HG03565 (cell line): ENCODE results near the gene FSTL1.

ENCODE experiments used
- ATAC-seq: cut with Tn5 transposase; IDR thresholded peaks from one replicate; pipeline ENCODE4 v1.9.1; 2021; ENCODE audit warnings: mild to moderate bottlenecking, moderate library complexity; ENCODE audit not compliant: unreplicated experiment

FSTL1 gene

DNA sequence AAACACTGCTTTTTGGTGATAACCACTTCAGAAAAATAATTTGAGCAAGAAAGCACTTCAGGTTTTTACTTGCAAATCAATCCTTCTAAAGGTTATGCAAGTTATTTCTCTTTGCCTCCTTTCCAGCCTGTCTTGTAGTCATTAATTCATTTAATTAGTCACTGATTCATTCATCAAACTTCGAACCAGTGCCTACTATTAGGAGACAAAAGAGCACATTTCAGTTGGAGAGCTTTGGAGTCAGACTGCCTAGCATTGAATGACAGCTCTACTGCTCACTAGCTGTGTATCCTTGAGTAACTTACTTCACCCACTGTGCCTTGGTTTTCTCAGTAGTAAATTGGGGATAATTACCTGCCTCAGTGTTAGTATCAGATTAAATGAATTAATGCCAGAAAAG, 86.7 kb downstream of the FSTL1 start:
- ATAC-seq, result no peak

GRCh38 chr3:120357807-120358206, 93.0 kb downstream of the FSTL1 start:
- no peak for ATAC-seq

GRCh38 chr3:120355486-120355885, 95.3 kb downstream of the FSTL1 start:
- ATAC-seq, result peak; percentile 42

- ATAC-seq, result no peak
Measured at GRCh38 chr3:120353463-120353862, 97.3 kb downstream of the FSTL1 start.

- no peak for ATAC-seq
Measured at GRCh38 chr3:120352017-120352416, 98.8 kb downstream of the FSTL1 start.

- no peak for ATAC-seq
Measured at GRCh38 chr3:120350401-120350941, 100.3 kb downstream of the FSTL1 start.

GRCh38 chr3:120349855-120350125, 101.0 kb downstream of the FSTL1 start:
- no peak for ATAC-seq

DNA sequence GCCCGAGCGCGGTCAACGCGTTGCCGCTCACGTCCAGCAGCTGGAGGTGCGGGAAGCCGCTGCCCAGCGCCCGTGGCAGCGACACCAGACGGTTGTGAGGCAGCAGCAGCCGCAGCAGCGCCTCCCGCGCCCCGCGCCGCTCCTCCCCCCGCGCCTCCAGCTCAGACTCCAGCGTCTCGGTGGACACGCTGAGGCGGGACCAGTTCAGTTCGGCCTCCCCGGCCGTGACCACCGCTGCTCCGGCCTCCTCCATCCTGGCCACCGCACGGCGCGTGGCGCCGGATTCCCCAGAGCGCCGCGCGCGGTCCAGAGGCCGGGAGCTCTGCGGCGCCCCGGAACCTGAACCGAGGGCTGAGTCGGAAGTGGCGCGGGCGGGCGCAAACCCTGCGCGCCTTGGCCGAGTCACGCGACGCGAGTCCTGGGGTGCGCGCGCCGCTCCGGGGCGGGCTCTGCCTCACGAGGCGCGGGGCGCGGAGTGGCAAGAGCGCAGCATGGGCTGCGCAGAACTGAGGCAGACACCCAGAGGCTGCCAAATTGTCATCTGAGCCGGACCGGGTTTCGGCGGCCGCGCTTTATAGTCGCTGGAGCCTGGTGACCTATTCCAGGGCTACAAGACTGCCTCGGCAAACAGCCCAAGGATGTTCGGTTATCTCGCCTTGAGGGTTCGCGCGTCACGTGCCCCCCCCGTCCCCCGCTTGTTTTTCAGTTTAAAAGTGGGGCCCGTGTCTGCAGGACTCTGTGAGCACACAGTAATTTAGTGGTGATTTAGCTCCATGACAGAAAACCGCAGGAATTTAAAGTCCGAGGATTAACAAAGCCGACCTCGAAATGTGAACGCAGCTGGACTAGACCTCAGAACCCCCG, 101.6 kb downstream of the FSTL1 start, which contains the start of gene LRRC58:
Gene LRRC58, minus strand, starts transcription at position 364 of the 864 bp plus-strand sequence. Its CDS starts 111 bp downstream, at position 253.
- peak; percentile 78 for ATAC-seq

DNA sequence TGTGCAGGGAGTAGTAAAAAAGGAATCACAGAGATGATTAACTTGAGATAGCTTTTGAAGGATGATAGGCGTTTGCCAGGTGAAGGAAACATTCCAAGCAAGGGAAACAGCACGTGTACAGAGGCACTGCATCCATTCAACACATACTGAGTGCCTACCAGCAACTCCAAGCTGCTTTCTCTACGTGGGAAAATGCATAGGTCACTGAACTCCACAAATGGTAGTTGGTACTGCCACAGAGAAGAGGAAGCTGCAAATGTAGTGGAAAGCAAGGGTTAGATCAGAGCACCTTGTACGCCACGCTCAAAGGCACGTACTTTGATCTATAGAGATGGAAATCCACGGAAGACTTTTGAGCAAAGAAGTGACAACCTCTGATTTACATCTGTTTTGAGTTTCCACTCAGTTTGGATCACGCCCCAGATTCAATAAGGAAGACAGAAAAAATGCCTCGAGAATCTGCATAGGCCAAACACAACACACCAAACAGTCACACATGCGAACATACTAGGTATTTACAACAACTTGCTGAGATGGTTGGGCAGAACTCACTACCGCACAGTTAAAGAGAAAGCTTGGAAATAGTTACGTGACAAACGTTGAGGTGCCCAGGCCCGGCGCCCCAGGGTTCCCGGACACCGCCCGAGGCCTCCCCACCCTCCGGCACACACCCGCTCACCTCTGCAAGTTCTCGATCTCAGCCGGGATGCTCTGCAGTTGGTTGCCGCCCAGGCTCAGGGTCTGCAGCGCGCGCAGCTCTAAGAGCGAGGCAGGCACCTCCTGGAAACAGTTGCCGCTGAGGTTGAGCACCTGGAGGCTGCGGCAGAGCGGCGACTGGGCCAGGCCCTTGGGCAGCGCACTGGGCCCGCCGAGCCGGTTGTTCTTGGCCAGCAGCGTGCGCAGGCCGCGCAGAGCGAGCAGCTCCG, 102.5 kb downstream of the FSTL1 start:
- peak; percentile 25 for ATAC-seq

DNA sequence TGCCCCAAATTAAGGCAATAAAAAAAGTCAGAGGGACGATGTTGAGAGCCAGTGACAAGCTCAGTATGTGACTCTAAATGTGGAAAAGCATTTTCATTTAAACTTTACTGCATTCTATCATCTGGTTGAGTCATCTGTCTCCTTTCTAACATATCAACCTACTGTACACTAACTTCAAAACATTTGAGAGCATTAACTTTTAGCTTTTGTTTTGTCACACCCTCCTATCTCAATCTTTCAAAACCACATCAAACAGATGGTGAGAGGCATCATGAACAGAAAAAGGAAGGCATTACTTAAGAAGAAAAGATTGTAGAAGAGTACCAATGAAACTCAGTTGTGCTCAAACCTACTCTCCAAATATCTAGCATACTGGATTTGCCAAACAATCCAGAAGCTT, 106.4 kb downstream of the FSTL1 start:
- ATAC-seq, result no peak
